ENCODE results near the gene PUS7.

DNA sequence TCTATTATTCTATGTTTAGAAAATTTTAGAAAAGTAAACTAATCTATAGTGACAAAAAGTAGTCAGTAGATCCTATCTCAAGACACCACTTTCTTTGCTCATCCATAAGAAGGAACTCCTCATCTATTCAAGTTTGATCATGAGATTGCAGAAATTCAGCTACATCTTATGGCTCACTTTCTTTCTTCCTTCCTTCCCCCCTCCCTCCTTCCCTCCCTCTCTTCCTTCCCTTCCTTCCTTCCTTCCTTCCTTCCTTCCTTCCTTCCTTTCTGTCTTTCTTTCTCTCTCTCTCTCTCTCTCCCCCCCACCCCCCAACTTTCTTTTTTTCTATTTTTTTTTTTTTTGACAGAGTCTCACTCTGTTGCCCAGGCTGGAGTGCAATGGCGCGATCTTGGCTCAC is 98.1 kb downstream of the PUS7 start:
- TF ChIP-seq, protein P1, sequence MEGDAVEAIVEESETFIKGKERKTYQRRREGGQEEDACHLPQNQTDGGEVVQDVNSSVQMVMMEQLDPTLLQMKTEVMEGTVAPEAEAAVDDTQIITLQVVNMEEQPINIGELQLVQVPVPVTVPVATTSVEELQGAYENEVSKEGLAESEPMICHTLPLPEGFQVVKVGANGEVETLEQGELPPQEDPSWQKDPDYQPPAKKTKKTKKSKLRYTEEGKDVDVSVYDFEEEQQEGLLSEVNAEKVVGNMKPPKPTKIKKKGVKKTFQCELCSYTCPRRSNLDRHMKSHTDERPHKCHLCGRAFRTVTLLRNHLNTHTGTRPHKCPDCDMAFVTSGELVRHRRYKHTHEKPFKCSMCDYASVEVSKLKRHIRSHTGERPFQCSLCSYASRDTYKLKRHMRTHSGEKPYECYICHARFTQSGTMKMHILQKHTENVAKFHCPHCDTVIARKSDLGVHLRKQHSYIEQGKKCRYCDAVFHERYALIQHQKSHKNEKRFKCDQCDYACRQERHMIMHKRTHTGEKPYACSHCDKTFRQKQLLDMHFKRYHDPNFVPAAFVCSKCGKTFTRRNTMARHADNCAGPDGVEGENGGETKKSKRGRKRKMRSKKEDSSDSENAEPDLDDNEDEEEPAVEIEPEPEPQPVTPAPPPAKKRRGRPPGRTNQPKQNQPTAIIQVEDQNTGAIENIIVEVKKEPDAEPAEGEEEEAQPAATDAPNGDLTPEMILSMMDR (IDR thresholded peaks at IDR 0.05 in 2 of 3, conservative IDR thresholded peaks at IDR 0.05 in 1 of 3; ENCODE audit: borderline replicate concordance in 1 of 3, insufficient read depth in 1 of 3, low read depth in 2 of 3, low read length in 2 of 3): no peak
- TF ChIP-seq POLR2AphosphoS5 (IDR thresholded peaks at IDR 0.05; ENCODE audit: low read depth, low read length) (no peak), EZH2 (IDR thresholded peaks at IDR 0.05) (no peak)

Data from HCT116 (cell line).